Measurements from ENCODE around the gene VWA8. TPM values are rescaled to one million over a fixed set of nuclear protein-coding genes. Genes with fewer than 3 reads are reported as not detected.
A peak's percentile ranks its signal among the peaks of the same experiment; 100 is the strongest.
"Not testable (repeated sequence)": the region's sequence is repeated elsewhere in the genome, so short reads cannot be mapped to it uniquely, and the experiment has no call there.

The VWA8 gene
- total RNA-seq, 1 experiment from 2014 or later = 11.1 TPM

GRCh38 chr13:41925014-41925413 is 35.9 kb downstream of the VWA8 start:
- H3K4me3 ChIP-seq (ENCODE audit: insufficient read depth, low read depth, low read length) = no peak overlapping the region
- no peaks in the 10 kb centered on the region for H3K27me3 ChIP-seq (ENCODE audit: control insufficient read depth, insufficient read depth, low read length)
- peaks cover 2% of the 10 kb centered on the region for H3K36me3 ChIP-seq (replicated peaks; ENCODE audit: control insufficient read depth, insufficient read depth, low read length)
- no peak for DNase-seq

- H3K36me3 ChIP-seq (replicated peaks; ENCODE audit: control insufficient read depth, insufficient read depth, low read length); H3K4me3 ChIP-seq (ENCODE audit: insufficient read depth, low read depth, low read length); DNase-seq; H3K27me3 ChIP-seq (ENCODE audit: control insufficient read depth, insufficient read depth, low read length): not testable (repeated sequence)
Observed at GRCh38 chr13:41922894-41923293, 38.0 kb downstream of the VWA8 start.

- no peak for DNase-seq
- H3K27me3 ChIP-seq (ENCODE audit: control insufficient read depth, insufficient read depth, low read length) = no peaks in the 10 kb centered on the region
- no peak overlapping the region for H3K4me3 ChIP-seq (ENCODE audit: insufficient read depth, low read depth, low read length)
- no peaks in the 10 kb centered on the region for H3K36me3 ChIP-seq (replicated peaks; ENCODE audit: control insufficient read depth, insufficient read depth, low read length)
Observed at GRCh38 chr13:41919741-41920487, 41.0 kb downstream of the VWA8 start.

GRCh38 chr13:41919031-41919740 is 41.7 kb downstream of the VWA8 start:
- no peaks in the 10 kb centered on the region for H3K27me3 ChIP-seq (ENCODE audit: control insufficient read depth, insufficient read depth, low read length)
- H3K36me3 ChIP-seq (replicated peaks; ENCODE audit: control insufficient read depth, insufficient read depth, low read length) = no peaks in the 10 kb centered on the region
- no peak overlapping the region for H3K4me3 ChIP-seq (ENCODE audit: insufficient read depth, low read depth, low read length)
- DNase-seq = no peak

- H3K36me3 ChIP-seq (replicated peaks; ENCODE audit: control insufficient read depth, insufficient read depth, low read length) = no peaks in the 10 kb centered on the region
- no peaks in the 10 kb centered on the region for H3K27me3 ChIP-seq (ENCODE audit: control insufficient read depth, insufficient read depth, low read length)
- no peak overlapping the region for H3K4me3 ChIP-seq (ENCODE audit: insufficient read depth, low read depth, low read length)
- no peak for DNase-seq
Observed at GRCh38 chr13:41917641-41918040, 43.3 kb downstream of the VWA8 start.

- Histone ChIP-seq H3K27me3 (ENCODE audit: control insufficient read depth, insufficient read depth, low read length) (no peaks in the 10 kb centered on the region), H3K36me3 (replicated peaks; ENCODE audit: control insufficient read depth, insufficient read depth, low read length) (no peaks in the 10 kb centered on the region), H3K4me3 (ENCODE audit: insufficient read depth, low read depth, low read length) (no peak overlapping the region)
- DNase-seq = no peak
Observed at GRCh38 chr13:41916173-41916954, 44.5 kb downstream of the VWA8 start.

GRCh38 chr13:41915081-41915480 is 45.8 kb downstream of the VWA8 start:
- no peak overlapping the region for H3K4me3 ChIP-seq (ENCODE audit: insufficient read depth, low read depth, low read length)
- DNase-seq = no peak
- no peaks in the 10 kb centered on the region for H3K36me3 ChIP-seq (replicated peaks; ENCODE audit: control insufficient read depth, insufficient read depth, low read length)
- no peaks in the 10 kb centered on the region for H3K27me3 ChIP-seq (ENCODE audit: control insufficient read depth, insufficient read depth, low read length)

GRCh38 chr13:41914552-41914951 is 46.4 kb downstream of the VWA8 start:
- H3K4me3 ChIP-seq (ENCODE audit: insufficient read depth, low read depth, low read length) = no peak overlapping the region
- no peaks in the 10 kb centered on the region for H3K36me3 ChIP-seq (replicated peaks; ENCODE audit: control insufficient read depth, insufficient read depth, low read length)
- no peaks in the 10 kb centered on the region for H3K27me3 ChIP-seq (ENCODE audit: control insufficient read depth, insufficient read depth, low read length)
- no peak for DNase-seq

GRCh38 chr13:41909506-41909905 is 51.4 kb downstream of the VWA8 start:
- no peaks in the 10 kb centered on the region for H3K27me3 ChIP-seq (ENCODE audit: control insufficient read depth, insufficient read depth, low read length)
- H3K4me3 ChIP-seq (ENCODE audit: insufficient read depth, low read depth, low read length) = no peak overlapping the region
- no peak for DNase-seq
- no peaks in the 10 kb centered on the region; the same call in 1 of the 2 replicates for H3K36me3 ChIP-seq (replicated peaks; ENCODE audit: control insufficient read depth, insufficient read depth, low read length)

- DNase-seq = peak; percentile 26
- Histone ChIP-seq H3K4me3 (ENCODE audit: insufficient read depth, low read depth, low read length) (no peak overlapping the region), H3K36me3 (replicated peaks; ENCODE audit: control insufficient read depth, insufficient read depth, low read length) (no peaks in the 10 kb centered on the region; the same call in 1 of the 2 replicates), H3K27me3 (ENCODE audit: control insufficient read depth, insufficient read depth, low read length) (no peaks in the 10 kb centered on the region)
Observed at GRCh38 chr13:41905600-41906254, 55.2 kb downstream of the VWA8 start.

GRCh38 chr13:41900918-41901317 is 60.0 kb downstream of the VWA8 start:
- H3K4me3 ChIP-seq (ENCODE audit: insufficient read depth, low read depth, low read length) = no peak overlapping the region
- DNase-seq = no peak
- H3K27me3 ChIP-seq (ENCODE audit: control insufficient read depth, insufficient read depth, low read length) = no peaks in the 10 kb centered on the region
- no peaks in the 10 kb centered on the region for H3K36me3 ChIP-seq (replicated peaks; ENCODE audit: control insufficient read depth, insufficient read depth, low read length)

- not testable (repeated sequence) for DNase-seq; H3K4me3 ChIP-seq (ENCODE audit: insufficient read depth, low read depth, low read length); H3K27me3 ChIP-seq (ENCODE audit: control insufficient read depth, insufficient read depth, low read length); H3K36me3 ChIP-seq (replicated peaks; ENCODE audit: control insufficient read depth, insufficient read depth, low read length)
Observed at GRCh38 chr13:41898411-41898810, 62.5 kb downstream of the VWA8 start.

GRCh38 chr13:41897126-41897525 is 63.8 kb downstream of the VWA8 start:
- no peak for DNase-seq
- H3K4me3 ChIP-seq (ENCODE audit: insufficient read depth, low read depth, low read length) = no peak overlapping the region
- H3K36me3 ChIP-seq (replicated peaks; ENCODE audit: control insufficient read depth, insufficient read depth, low read length) = no peaks in the 10 kb centered on the region
- H3K27me3 ChIP-seq (ENCODE audit: control insufficient read depth, insufficient read depth, low read length) = no peaks in the 10 kb centered on the region

GRCh38 chr13:41895478-41895877 is 65.4 kb downstream of the VWA8 start:
- Histone ChIP-seq H3K36me3 (replicated peaks; ENCODE audit: control insufficient read depth, insufficient read depth, low read length) (no peaks in the 10 kb centered on the region; the same call in 1 of the 2 replicates), H3K4me3 (ENCODE audit: insufficient read depth, low read depth, low read length) (no peak overlapping the region), H3K27me3 (ENCODE audit: control insufficient read depth, insufficient read depth, low read length) (no peaks in the 10 kb centered on the region)
- DNase-seq = no peak

Data from H7 (cell line).